ENCODE results near the gene JPH3.

DNA sequence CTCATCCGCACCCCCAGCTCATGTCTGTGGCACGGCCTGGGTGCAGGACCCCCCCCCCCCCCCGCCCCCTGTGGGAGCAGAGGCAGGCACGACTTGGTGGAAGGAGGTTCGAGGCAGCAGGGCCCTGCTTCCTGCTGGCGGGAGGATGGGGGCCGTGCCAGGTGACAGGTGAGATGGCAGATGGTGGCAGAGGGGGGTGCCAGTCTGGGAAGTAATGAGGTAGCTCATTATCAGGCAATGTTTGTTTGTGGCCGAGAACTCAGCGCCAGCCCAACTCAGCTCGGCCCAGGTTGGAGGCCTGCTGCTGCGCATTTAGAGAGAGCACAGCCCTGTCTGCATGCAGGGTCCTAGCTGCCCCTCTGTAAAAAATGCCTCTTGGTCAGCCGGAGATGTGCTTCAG is 40.1 kb upstream of the JPH3 start:
- TF ChIP-seq, protein P1, sequence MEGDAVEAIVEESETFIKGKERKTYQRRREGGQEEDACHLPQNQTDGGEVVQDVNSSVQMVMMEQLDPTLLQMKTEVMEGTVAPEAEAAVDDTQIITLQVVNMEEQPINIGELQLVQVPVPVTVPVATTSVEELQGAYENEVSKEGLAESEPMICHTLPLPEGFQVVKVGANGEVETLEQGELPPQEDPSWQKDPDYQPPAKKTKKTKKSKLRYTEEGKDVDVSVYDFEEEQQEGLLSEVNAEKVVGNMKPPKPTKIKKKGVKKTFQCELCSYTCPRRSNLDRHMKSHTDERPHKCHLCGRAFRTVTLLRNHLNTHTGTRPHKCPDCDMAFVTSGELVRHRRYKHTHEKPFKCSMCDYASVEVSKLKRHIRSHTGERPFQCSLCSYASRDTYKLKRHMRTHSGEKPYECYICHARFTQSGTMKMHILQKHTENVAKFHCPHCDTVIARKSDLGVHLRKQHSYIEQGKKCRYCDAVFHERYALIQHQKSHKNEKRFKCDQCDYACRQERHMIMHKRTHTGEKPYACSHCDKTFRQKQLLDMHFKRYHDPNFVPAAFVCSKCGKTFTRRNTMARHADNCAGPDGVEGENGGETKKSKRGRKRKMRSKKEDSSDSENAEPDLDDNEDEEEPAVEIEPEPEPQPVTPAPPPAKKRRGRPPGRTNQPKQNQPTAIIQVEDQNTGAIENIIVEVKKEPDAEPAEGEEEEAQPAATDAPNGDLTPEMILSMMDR (optimal IDR thresholded peaks at IDR 0.05 in 1 of 3, IDR thresholded peaks at IDR 0.05 in 1 of 3, conservative IDR thresholded peaks at IDR 0.05 in 1 of 3; ENCODE audit: extremely low read depth in 1 of 3, insufficient read depth in 2 of 3, low read length in 3 of 3): no peak
- TF ChIP-seq EZH2 (IDR thresholded peaks at IDR 0.05; ENCODE audit: low read length): no peak
